CD4-positive, alpha-beta T cell (primary cell): ENCODE data around the gene CDH13. TPM values are rescaled to one million over a fixed set of nuclear protein-coding genes. Genes with fewer than 3 reads are reported as not detected.

ENCODE experiments used
- ATAC-seq: fragments of 200-7000 bp; cut with Tn5 transposase; one replicate; pipeline ENCODE4 v1.10.0; 2022; ENCODE audit warnings: mild to moderate bottlenecking; ENCODE audit not compliant: poor library complexity
- CTCF ChIA-PET: fragments of 350-600 bp; sonication (Branson Sonifier 250); formaldehyde crosslinking; loops from one replicate; lab custom pipeline; 2021; ENCODE audit warnings: antibody characterized with exemption, inconsistent platforms; lab: Charles Lee
- POLR2A ChIA-PET: fragments of 350-600 bp; sonication (Branson Sonifier 250); formaldehyde crosslinking; loops from one replicate; lab custom pipeline; 2021; ENCODE audit warnings: antibody characterized with exemption, inconsistent platforms; lab: Charles Lee
- DNase-seq, 14 experiments: peaks; one replicate each; pipeline ENCODE4 v3.0.0-alpha.2; 2013 to 2020; ENCODE audit warnings: mixed read lengths in 2 of 14
- H3K27ac ChIP-seq, 2 donors: one replicate each; pipeline versions ENCODE4 v1.5.1 to v1.7.0; 2013; ENCODE audit warnings: low read length in 2 of 2, low read depth in 1 of 2, mild to moderate bottlenecking in 1 of 2
- H3K27me3 ChIP-seq, 2 experiments: 1 replicate in 1 of 2; 2 replicates in 1 of 2; pipeline versions ENCODE4 v1.6.1 to v1.7.0; 2013; ENCODE audit warnings: low read length in 2 of 2, control low read depth in 1 of 2, mild to moderate bottlenecking in 1 of 2, moderate library complexity in 1 of 2; ENCODE audit not compliant: insufficient read depth in 2 of 2, control insufficient read depth in 1 of 2
- H3K36me3 ChIP-seq: one replicate; pipeline ENCODE4 v1.6.1; 2013; ENCODE audit warnings: low read length, control low read depth; ENCODE audit not compliant: insufficient read depth
- H3K4me1 ChIP-seq: one replicate; pipeline ENCODE4 v1.6.1; 2013; ENCODE audit warnings: low read length, control low read depth; ENCODE audit not compliant: insufficient read depth
- H3K4me3 ChIP-seq: one replicate; pipeline ENCODE4 v1.5.1; 2013; ENCODE audit warnings: mild to moderate bottlenecking, low read length, moderate library complexity
- H3K9me3 ChIP-seq, 2 experiments: 1 replicate in 1 of 2; 2 replicates in 1 of 2; pipeline versions ENCODE4 v1.6.1 to v1.7.0; 2013; ENCODE audit warnings: low read length in 2 of 2, mild to moderate bottlenecking in 2 of 2, control low read depth in 1 of 2, moderate library complexity in 1 of 2; ENCODE audit not compliant: control insufficient read depth in 1 of 2, insufficient read depth in 1 of 2
- H3K27ac Mint-ChIP-seq: one replicate; pipeline ENCODE4 v1.8.0; 2020; ENCODE audit warnings: mixed read lengths
- H3K27me3 Mint-ChIP-seq: one replicate; pipeline ENCODE4 v1.8.0; 2021; ENCODE audit warnings: mixed read lengths
- H3K36me3 Mint-ChIP-seq: one replicate; pipeline ENCODE4 v1.8.0; 2021; ENCODE audit warnings: low read depth, mixed read lengths
- H3K4me1 Mint-ChIP-seq: one replicate; pipeline ENCODE4 v1.8.0; 2021; ENCODE audit warnings: low read depth, mixed read lengths
- H3K4me3 Mint-ChIP-seq: one replicate; pipeline ENCODE4 v1.8.0; 2020; ENCODE audit warnings: mild to moderate bottlenecking, mixed read lengths
- H3K9me3 Mint-ChIP-seq: one replicate; pipeline ENCODE4 v1.8.0; 2020; ENCODE audit warnings: mixed read lengths
- CTCF ChIP-seq: fragments of 200-600 bp; IDR thresholded peaks from one replicate; pipeline ENCODE4 v1.8.0; 2022; ENCODE audit warnings: antibody characterized with exemption, mild to moderate bottlenecking
- intact Hi-C, 2 experiments: fragments of 100-400 bp; cut with DNase I in 1 of 2; cut with micrococcal nuclease in 1 of 2; formaldehyde crosslinking; loops; one replicate each; pipeline versions ENCODE4 v1.15.1 to v1.9.0; 2023 to 2025; cut with DNase I, micrococcal nuclease
- total RNA-seq, 174 experiments: library from RNA in 2 of 174; stranded (reverse) in 2 of 174; gene quantifications; one replicate each; pipeline ENCODE4 v1.2.3 and lab custom pipeline; 2021 to 2026

CDH13 gene
- total RNA-seq, 2 experiments from 2014 or later, result not detected

- H3K27ac ChIP-seq, result no peak overlapping the region
- ATAC-seq, result no peak
- Mint-ChIP-seq H3K4me3 (no peak overlapping the region), H3K36me3 (no peaks in the 10 kb centered on the region), H3K4me1 (peaks cover 68% of the 10 kb centered on the region), H3K9me3 (peaks cover 3% of the 10 kb centered on the region), H3K27me3 (no peaks in the 10 kb centered on the region), H3K27ac (peak overlapping the region; percentile 54)
- H3K27me3 ChIP-seq, result no peaks in the 10 kb centered on the region
- intact Hi-C loops, result loop anchor here in 1 of 2 experiments (10.0 kb wide), 1 partner anchor 484 kb away; the partner anchor contains the start of gene MPHOSPH6
- H3K36me3 ChIP-seq, result no peaks in the 10 kb centered on the region
- DNase-seq, result no peak
- H3K4me1 ChIP-seq, result peaks cover 60% of the 10 kb centered on the region
- no peak overlapping the region for H3K4me3 ChIP-seq
- ChIA-PET POLR2A (no interaction called here), CTCF (interaction anchor here (1.5 kb wide), 1 partner anchor 18 kb away, joined by 3 read pairs; no protein-coding TSS in a partner anchor)
- no peak for TF ChIP-seq CTCF
- no peaks in the 10 kb centered on the region for H3K9me3 ChIP-seq
These were observed 32.0 kb downstream of the CDH13 start for GRCh38 chr16:82658796-82659195.

- ATAC-seq (peak; percentile 32), DNase-seq (peak in 5 of 14 experiments; percentile 10 to 78 (median 61))
- POLR2A ChIA-PET, result no interaction called here
- Histone ChIP-seq H3K4me3 (no peak overlapping the region), H3K27ac (no peak overlapping the region), H3K9me3 (no peaks in the 10 kb centered on the region), H3K27me3 (no peaks in the 10 kb centered on the region), H3K4me1 (peaks cover 46% of the 10 kb centered on the region), H3K36me3 (no peaks in the 10 kb centered on the region)
- intact Hi-C loops, result no loop called here
- no peaks in the 10 kb centered on the region for H3K36me3 Mint-ChIP-seq
- peak overlapping the region; percentile 58 for H3K4me3 Mint-ChIP-seq
- H3K27ac Mint-ChIP-seq, result peak overlapping the region; percentile 80
- H3K9me3 Mint-ChIP-seq, result peaks cover 3% of the 10 kb centered on the region
- H3K27me3 Mint-ChIP-seq, result no peaks in the 10 kb centered on the region
- TF ChIP-seq CTCF, result no peak
- CTCF ChIA-PET, result interaction anchor here (1.2 kb wide), 1 partner anchor 21 kb away, joined by 4 read pairs; no protein-coding TSS in a partner anchor
- H3K4me1 Mint-ChIP-seq, result peaks cover 55% of the 10 kb centered on the region
These were observed 33.4 kb downstream of the CDH13 start for GRCh38 chr16:82660075-82660645.

GRCh38 chr16:82660966-82661365, 34.2 kb downstream of the CDH13 start:
- no peaks in the 10 kb centered on the region for H3K36me3 ChIP-seq
- no peak for TF ChIP-seq CTCF
- H3K27me3 ChIP-seq, result no peaks in the 10 kb centered on the region
- ChIA-PET POLR2A (no interaction called here), CTCF (interaction anchor here (1.2 kb wide), 1 partner anchor 21 kb away, joined by 4 read pairs; no protein-coding TSS in a partner anchor)
- Mint-ChIP-seq H3K27ac (no peak overlapping the region), H3K4me3 (no peak overlapping the region), H3K9me3 (peaks cover 3% of the 10 kb centered on the region), H3K4me1 (peaks cover 46% of the 10 kb centered on the region), H3K27me3 (no peaks in the 10 kb centered on the region), H3K36me3 (no peaks in the 10 kb centered on the region)
- no peaks in the 10 kb centered on the region for H3K9me3 ChIP-seq
- peaks cover 39% of the 10 kb centered on the region for H3K4me1 ChIP-seq
- no peak overlapping the region for H3K4me3 ChIP-seq
- DNase-seq (no peak), ATAC-seq (no peak)
- H3K27ac ChIP-seq, result no peak overlapping the region
- intact Hi-C loops, result no loop called here
